HepG2 (cell line): ENCODE data around the gene WLS. TPM values are rescaled to one million over a fixed set of nuclear protein-coding genes. Genes with fewer than 3 reads are reported as not detected.
"Not testable (repeated sequence)": the region's sequence is repeated elsewhere in the genome, so short reads cannot be mapped to it uniquely, and the experiment has no call there.

Experiments used
- ATAC-seq: fragments of 200-7000 bp; cut with Tn5 transposase; 3 replicates; pipeline ENCODE4 v1.9.1; 2020; ENCODE audit warnings: mild to moderate bottlenecking, moderate library complexity
- BruUV-seq: library from RNA; stranded (reverse); fragments of 400-500 nt; replicated peaks from 2 replicates; lab custom pipeline; 2021; lab: Mats Ljungman, UMichigan
- CTCF ChIA-PET: fragments of 300-600 bp; formaldehyde crosslinking; extraction: SDS; loops from one replicate; lab custom pipeline; 2021; ENCODE audit warnings: low total read pairs, inconsistent platforms, low intra/inter-chr PET ratio; lab: Yijun Ruan, JAX
- POLR2A ChIA-PET: fragments of 350-600 bp; sonication (Branson Sonifier 250); formaldehyde crosslinking; loops from one replicate; lab custom pipeline; 2020; ENCODE audit warnings: antibody characterized with exemption, inconsistent platforms; lab: Yijun Ruan, JAX
- DNase-seq: peaks from one replicate; pipeline ENCODE4 v3.0.0-alpha.2; 2015; ENCODE audit warnings: low spot score
- FAIRE-seq: peaks from 3 replicates; lab custom pipeline; 2011; peaks lifted over from hg19 to GRCh38; lab: Jason Lieb, UNC
- H2AFZ ChIP-seq: one replicate; pipeline ENCODE4 v1.6.1; 2011; ENCODE audit warnings: low read length, inconsistent platforms
- H3K27ac ChIP-seq: fragments of 300-600 bp; 3 replicates; pipeline ENCODE4 v1.8.0; 2011; ENCODE audit warnings: mixed run types, mild to moderate bottlenecking, mixed read lengths, low read length, inconsistent platforms; ENCODE audit not compliant: insufficient read depth; ENCODE audit errors: extremely low read length
- H3K27me3 ChIP-seq, 2 experiments: fragments of 200-600 bp in 1 of 2; 2 replicates in 1 of 2; 3 replicates in 1 of 2; pipeline versions ENCODE4 v1.6.0 to v1.8.0; 2011; ENCODE audit warnings: low read length in 2 of 2, mild to moderate bottlenecking in 2 of 2, moderate library complexity in 2 of 2, inconsistent platforms in 1 of 2; ENCODE audit not compliant: insufficient read depth in 2 of 2, control insufficient read depth in 1 of 2
- H3K36me3 ChIP-seq, 2 experiments: fragments of 200-600 bp in 1 of 2; replicated peaks in 1 of 2; 2 replicates in 1 of 2; 3 replicates in 1 of 2; pipeline versions ENCODE4 v1.5.1 to v1.8.0; 2011; ENCODE audit warnings: low read length in 2 of 2, inconsistent platforms in 1 of 2; ENCODE audit not compliant: insufficient read depth in 2 of 2, control insufficient read depth in 1 of 2
- H3K4me1 ChIP-seq: 2 replicates; pipeline ENCODE4 v1.5.1; 2012; ENCODE audit warnings: low read length, inconsistent platforms; ENCODE audit not compliant: insufficient read depth
- H3K4me2 ChIP-seq: 2 replicates; pipeline ENCODE4 v1.6.0; 2011; ENCODE audit warnings: low read depth, low read length, inconsistent platforms
- H3K4me3 ChIP-seq, 3 experiments: fragments of 200-600 bp in 1 of 3; sonication (generic), shearing (Covaris generic) in 1 of 3; replicated peaks in 1 of 3; 2 replicates each; pipeline ENCODE4 v1.5.1; 2011 to 2016; ENCODE audit warnings: low read length in 3 of 3, inconsistent platforms in 2 of 3, low read depth in 2 of 3, mild to moderate bottlenecking in 2 of 3, control low read depth in 1 of 3, mixed read lengths in 1 of 3; ENCODE audit not compliant: insufficient read depth in 1 of 3
- H3K79me2 ChIP-seq: one replicate; pipeline ENCODE4 v1.6.1; 2011; ENCODE audit warnings: low read length, inconsistent platforms; ENCODE audit not compliant: insufficient read depth
- H3K9ac ChIP-seq: 2 replicates; pipeline ENCODE4 v1.6.0; 2011; ENCODE audit warnings: mild to moderate bottlenecking, low read depth, low read length, inconsistent platforms; ENCODE audit not compliant: insufficient read depth
- H3K9me3 ChIP-seq: 2 replicates; pipeline ENCODE4 v1.5.1; 2012; ENCODE audit warnings: mild to moderate bottlenecking, low read length
- H4K20me1 ChIP-seq: 2 replicates; pipeline ENCODE4 v1.6.0; 2011; ENCODE audit warnings: inconsistent platforms, mild to moderate bottlenecking, low read length, moderate library complexity; ENCODE audit not compliant: insufficient read depth
- ARHGAP35 ChIP-seq: sonication (generic); formaldehyde crosslinking; IDR thresholded peaks from 2 replicates; pipeline ENCODE4 v1.9.0; 2022; ENCODE audit warnings: mild to moderate bottlenecking, inconsistent platforms, moderate library complexity, missing genetic modification reagents, borderline replicate concordance
- CCAR2 ChIP-seq: fragments of 200-400 bp; formaldehyde crosslinking; optimal IDR thresholded peaks from 2 replicates; pipeline ENCODE3; 2018; ENCODE audit warnings: low read depth, mild to moderate bottlenecking, low read length, moderate library complexity
- HNRNPK ChIP-seq: fragments of 200-400 bp; formaldehyde crosslinking; IDR thresholded peaks from 2 replicates; pipeline ENCODE4 v1.6.1; 2018; ENCODE audit warnings: low read length, low read depth, moderate library complexity, mild to moderate bottlenecking; ENCODE audit not compliant: poor library complexity, severe bottlenecking
- IKZF5 ChIP-seq: IDR thresholded peaks from 2 replicates; pipeline ENCODE4 v1.6.1; 2018; ENCODE audit warnings: missing genetic modification reagents, mild to moderate bottlenecking, missing compliant biosample characterization
- PHB2 ChIP-seq: fragments of 450-650 bp; IDR thresholded peaks from 2 replicates; pipeline ENCODE4 v1.6.1; 2018; ENCODE audit not compliant: partially characterized antibody
- SMYD3 ChIP-seq: sonication (generic); formaldehyde crosslinking; IDR thresholded peaks from 2 replicates; pipeline ENCODE4 v1.8.1; 2023; ENCODE audit warnings: mild to moderate bottlenecking, missing genetic modification reagents
- ZMAT3 ChIP-seq: sonication (generic); formaldehyde crosslinking; conservative IDR thresholded peaks from 2 replicates; pipeline ENCODE4 v1.7.0; 2021; ENCODE audit warnings: missing genetic modification reagents
- ZNF891 ChIP-seq: sonication (generic); formaldehyde crosslinking; IDR thresholded peaks from 2 replicates; pipeline ENCODE4 v1.5.0; 2020; ENCODE audit warnings: mild to moderate bottlenecking, missing genetic modification reagents
- WGBS: methylation state at CpG from one replicate; pipeline ENCODE4 v1.1.6; 2017; ENCODE audit warnings: low lambda C conversion rate; 5-methylcytosine and 5-hydroxymethylcytosine counted together
- in situ Hi-C: cut with HindIII; loops from 2 replicates; pipeline ENCODE4 v1.10.0; 2017; ENCODE audit warnings: low pct_unique_long_range_greater_than_20kb; ENCODE audit not compliant: extremely low pct_ligation_motif_present
- intact Hi-C: fragments of 100-400 bp; cut with micrococcal nuclease; formaldehyde crosslinking; loops from one replicate; pipeline ENCODE4 v1.10.0; 2022; ENCODE audit not compliant: unreplicated experiment
- polyA plus RNA-seq, 8 experiments: library from polyadenylated mRNA; depleted of rRNA in 3 of 8; stranded (reverse) in 7 of 8; unstranded in 1 of 8; fragments of >200 nt; fragmentation: Illumina TruSeq in 4 of 8; extraction: Trizol in 4 of 8; gene quantifications; 2 replicates each; pipeline versions ENCODE4 v1.2.1 to v1.2.3, GENCODE V29; 2011 to 2016; ENCODE audit warnings: low read depth in 4 of 8, missing spikeins in 1 of 8, mixed read lengths in 1 of 8; ENCODE audit not compliant: insufficient read depth in 1 of 8
- total RNA-seq, 5 experiments: library from RNA; depleted of rRNA; stranded (reverse); fragments of >200 nt; fragmentation: Illumina TruSeq; extraction: Trizol; gene quantifications; 2 replicates each; pipeline ENCODE4 v1.2.3, GENCODE V29; 2016; ENCODE audit warnings: low read depth in 1 of 5
- TF ChIP-seq, protein P1 (sequence below): sonication (generic); formaldehyde crosslinking; IDR thresholded peaks from 2 replicates; pipeline ENCODE4 v1.8.1; 2022; ENCODE audit warnings: mild to moderate bottlenecking, missing genetic modification reagents
- TF ChIP-seq, protein P2 (sequence below): sonication (generic); formaldehyde crosslinking; IDR thresholded peaks from 2 replicates; pipeline ENCODE4; 2020; ENCODE audit warnings: missing genetic modification reagents, mild to moderate bottlenecking, borderline replicate concordance

Gene WLS
- total and polyA plus RNA-seq, 2 of the 13 experiments (the other 11 are each of a cell fraction or from before 2014, with no cell fraction given): not detected

- DNase-seq: no peak
- Histone ChIP-seq H3K4me2 (no peak overlapping the region), H3K9me3 (no peaks in the 10 kb centered on the region), H2AFZ (no peak overlapping the region), H4K20me1 (no peaks in the 10 kb centered on the region), H3K4me3 (no peak overlapping the region)
- in situ Hi-C loops: no loop called here
- BruUV-seq: no TSS peak
- CTCF ChIA-PET: no interaction called here
- no peak for TF ChIP-seq HNRNPK
- TF ChIP-seq PHB2: no peak
- TF ChIP-seq, protein P1, sequence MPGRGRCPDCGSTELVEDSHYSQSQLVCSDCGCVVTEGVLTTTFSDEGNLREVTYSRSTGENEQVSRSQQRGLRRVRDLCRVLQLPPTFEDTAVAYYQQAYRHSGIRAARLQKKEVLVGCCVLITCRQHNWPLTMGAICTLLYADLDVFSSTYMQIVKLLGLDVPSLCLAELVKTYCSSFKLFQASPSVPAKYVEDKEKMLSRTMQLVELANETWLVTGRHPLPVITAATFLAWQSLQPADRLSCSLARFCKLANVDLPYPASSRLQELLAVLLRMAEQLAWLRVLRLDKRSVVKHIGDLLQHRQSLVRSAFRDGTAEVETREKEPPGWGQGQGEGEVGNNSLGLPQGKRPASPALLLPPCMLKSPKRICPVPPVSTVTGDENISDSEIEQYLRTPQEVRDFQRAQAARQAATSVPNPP (CRISPR knock-in tag): no peak
- no peak for TF ChIP-seq SMYD3 (CRISPR knock-in tag)
- no peak for TF ChIP-seq ZMAT3
- TF ChIP-seq ZNF891 (CRISPR knock-in tag): no peak
- TF ChIP-seq, protein P2, sequence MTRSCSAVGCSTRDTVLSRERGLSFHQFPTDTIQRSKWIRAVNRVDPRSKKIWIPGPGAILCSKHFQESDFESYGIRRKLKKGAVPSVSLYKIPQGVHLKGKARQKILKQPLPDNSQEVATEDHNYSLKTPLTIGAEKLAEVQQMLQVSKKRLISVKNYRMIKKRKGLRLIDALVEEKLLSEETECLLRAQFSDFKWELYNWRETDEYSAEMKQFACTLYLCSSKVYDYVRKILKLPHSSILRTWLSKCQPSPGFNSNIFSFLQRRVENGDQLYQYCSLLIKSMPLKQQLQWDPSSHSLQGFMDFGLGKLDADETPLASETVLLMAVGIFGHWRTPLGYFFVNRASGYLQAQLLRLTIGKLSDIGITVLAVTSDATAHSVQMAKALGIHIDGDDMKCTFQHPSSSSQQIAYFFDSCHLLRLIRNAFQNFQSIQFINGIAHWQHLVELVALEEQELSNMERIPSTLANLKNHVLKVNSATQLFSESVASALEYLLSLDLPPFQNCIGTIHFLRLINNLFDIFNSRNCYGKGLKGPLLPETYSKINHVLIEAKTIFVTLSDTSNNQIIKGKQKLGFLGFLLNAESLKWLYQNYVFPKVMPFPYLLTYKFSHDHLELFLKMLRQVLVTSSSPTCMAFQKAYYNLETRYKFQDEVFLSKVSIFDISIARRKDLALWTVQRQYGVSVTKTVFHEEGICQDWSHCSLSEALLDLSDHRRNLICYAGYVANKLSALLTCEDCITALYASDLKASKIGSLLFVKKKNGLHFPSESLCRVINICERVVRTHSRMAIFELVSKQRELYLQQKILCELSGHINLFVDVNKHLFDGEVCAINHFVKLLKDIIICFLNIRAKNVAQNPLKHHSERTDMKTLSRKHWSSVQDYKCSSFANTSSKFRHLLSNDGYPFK (CRISPR knock-in tag): no peak
- TF ChIP-seq CCAR2: no peak
- no peak for TF ChIP-seq ARHGAP35 (CRISPR knock-in tag)
- no peak for TF ChIP-seq IKZF5 (CRISPR knock-in tag)
- TF ChIP-seq, all 625 proteins: peak for 0
- POLR2A ChIA-PET: no interaction called here
- H3K79me2 ChIP-seq: no peaks in the 10 kb centered on the region
- H3K27me3 ChIP-seq: no peaks in the 10 kb centered on the region
- H3K36me3 ChIP-seq: no peaks in the 10 kb centered on the region
- intact Hi-C loops: no loop called here
- WGBS: 2% methylated on average over 6 of the region's 6 CpGs
- no peak overlapping the region for H3K9ac ChIP-seq
- no peaks in the 10 kb centered on the region for H3K4me1 ChIP-seq
- H3K27ac ChIP-seq: no peak overlapping the region
- FAIRE-seq: no peak
- ATAC-seq: no peak
These were observed 58.9 kb downstream of the WLS start for GRCh38 chr1:68173283-68173935.

DNA sequence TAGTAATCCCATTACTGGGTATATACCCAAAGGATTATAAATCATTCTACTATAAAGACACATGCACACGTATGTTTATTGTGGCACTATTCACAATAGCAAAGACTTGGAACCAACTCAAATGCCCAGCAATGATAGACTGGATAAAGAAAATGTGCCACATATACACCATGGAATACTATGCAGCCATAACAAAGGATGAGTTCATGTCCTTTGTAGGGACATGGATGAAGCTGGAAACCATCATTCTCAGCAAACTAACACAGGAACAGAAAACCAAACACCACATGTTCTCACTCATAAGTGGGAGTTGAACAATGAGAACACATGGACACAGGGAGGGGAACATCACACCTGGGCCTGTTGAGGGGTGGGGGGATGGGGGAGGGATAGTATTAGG is 60.5 kb downstream of the WLS start:
- POLR2A ChIA-PET, CTCF ChIA-PET, ATAC-seq, intact Hi-C loops, H3K36me3 ChIP-seq, H3K79me2 ChIP-seq, in situ Hi-C loops, H4K20me1 ChIP-seq, H3K4me3 ChIP-seq, BruUV-seq, H2AFZ ChIP-seq, DNase-seq, H3K4me1 ChIP-seq, H3K4me2 ChIP-seq, H3K9ac ChIP-seq, H3K27ac ChIP-seq, H3K27me3 ChIP-seq, FAIRE-seq, H3K9me3 ChIP-seq: not testable (repeated sequence)
- WGBS: 0% methylated on average over 1 of the region's 1 CpG
